GM19023 (cell line): Measurements from ENCODE around the gene SYNDIG1.
"Not testable (repeated sequence)": the region's sequence is repeated elsewhere in the genome, so short reads cannot be mapped to it uniquely, and the experiment has no call there.

Experiments
- ATAC-seq: cut with Tn5 transposase; IDR thresholded peaks from one replicate; pipeline ENCODE4 v1.9.1; 2021; ENCODE audit warnings: mild to moderate bottlenecking, moderate library complexity; ENCODE audit not compliant: unreplicated experiment

Gene SYNDIG1

DNA sequence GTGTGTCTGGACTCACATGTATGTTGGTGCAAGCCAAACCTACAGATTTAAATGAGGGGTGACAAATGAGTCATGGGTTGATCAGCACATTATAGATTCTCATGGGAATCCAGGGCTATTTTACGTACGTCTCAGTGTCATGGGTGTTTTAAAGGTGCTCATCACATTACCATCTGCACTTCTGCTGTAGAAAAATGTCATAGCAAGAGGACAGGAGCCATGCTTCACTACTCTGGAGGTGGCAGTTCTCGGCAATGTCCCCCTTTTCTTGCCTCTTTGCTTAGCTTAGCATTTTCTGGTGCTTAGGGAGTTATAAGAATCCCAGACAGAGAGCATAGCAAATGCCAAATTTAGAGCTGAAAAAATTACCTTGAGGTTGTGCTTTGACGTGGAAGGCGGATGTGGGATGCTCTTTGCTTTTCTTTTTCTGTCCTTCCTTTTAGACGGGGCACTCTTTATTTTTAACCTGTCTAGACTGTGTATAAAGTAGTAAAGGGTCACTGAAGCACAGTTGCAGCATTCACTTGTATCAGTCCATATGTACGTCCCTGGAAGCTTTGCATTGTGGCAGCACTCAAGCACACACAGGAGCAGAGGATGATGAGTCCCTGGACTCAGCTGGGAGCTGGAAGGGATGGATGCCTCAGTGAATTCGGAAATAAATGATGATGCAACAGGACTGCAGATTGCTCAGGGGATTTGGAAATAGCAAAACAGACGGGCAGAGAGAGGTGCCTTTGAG lies 139.7 kb downstream of the SYNDIG1 start:
- ATAC-seq: peak; percentile 52

GRCh38 chr20:24609757-24610156 lies 140.3 kb downstream of the SYNDIG1 start:
- no peak for ATAC-seq

DNA sequence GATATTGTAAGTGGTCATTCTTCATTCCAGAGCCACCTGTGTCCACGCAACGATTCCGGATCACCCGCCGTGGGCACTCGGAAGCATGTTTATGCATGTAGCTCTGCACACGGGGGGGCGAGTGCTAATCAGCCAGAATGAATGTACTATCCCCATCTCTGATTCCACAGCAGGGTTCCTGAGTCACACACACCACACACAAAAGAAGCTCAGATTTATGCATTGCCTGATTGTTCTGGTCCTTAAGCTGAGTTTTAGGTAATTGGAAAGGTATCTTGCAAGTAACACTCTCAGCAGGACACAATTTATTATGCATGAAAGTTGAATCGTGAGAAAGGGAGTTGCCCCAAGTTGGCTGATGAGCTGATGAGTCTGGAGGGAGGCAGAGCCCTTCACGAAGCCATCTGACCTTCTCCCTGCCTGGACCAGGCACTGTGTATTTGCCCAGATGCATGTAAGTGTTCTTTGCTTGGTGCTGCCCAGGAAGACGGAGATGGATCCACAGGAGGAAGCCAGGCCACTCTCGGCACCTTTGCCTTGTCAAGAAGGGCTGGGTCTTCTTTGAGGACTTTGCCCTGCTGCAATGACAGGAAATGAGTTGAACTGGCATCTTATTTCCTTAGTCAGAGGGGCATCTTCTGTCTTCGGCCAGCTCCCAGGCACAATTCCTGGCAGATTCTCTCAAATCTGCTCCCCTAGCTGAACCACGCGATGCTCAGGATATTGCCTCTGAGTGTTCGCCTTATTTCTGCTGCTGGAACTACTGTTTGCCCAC lies 141.1 kb downstream of the SYNDIG1 start:
- ATAC-seq: no peak

GRCh38 chr20:24611360-24612140 lies 142.1 kb downstream of the SYNDIG1 start:
- no peak for ATAC-seq

DNA sequence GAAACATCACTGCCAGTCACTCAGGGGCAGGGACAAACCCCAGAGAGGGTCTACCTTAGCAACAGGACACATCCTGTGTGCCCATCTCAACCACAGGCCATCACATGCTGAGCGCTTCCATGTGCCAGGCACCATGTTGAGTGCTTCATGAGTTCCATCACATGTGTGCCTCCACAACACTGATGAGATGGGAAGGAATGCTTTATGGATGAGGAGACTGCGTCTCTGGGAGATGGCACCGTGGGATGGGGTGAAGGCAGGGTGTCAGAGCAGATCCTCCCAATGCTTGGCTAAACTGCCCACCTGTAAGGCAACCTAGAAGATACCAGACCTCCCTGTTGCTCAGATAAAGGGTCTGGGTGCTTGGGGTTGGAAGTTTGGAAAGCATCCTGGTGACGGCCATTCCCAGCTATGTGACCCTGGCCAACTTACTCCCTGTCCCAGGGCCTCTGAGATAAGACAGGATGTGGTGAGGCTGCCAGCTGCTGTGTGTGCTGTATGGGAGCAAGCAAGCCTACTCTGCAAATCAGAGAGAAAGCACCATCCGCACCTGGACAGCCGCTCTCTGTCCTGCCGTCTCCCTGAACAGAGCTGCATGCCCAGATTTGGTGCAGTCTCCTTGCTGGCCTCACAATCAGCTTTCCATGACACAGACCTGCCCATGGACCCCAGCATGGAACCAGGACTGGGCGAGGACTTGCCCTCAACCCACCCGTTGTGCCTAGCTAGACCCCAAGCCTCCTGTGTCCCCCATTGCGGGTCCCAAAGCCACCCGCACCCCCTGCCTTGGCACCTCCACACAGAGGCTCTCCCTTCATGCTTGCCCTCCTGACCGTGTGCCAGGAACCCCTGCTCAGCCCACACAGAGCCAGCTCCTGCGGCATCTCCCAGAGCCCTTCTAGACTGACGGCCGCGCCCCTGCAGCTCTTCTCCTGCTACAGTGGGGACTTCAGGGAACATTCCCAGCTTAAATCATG lies 143.7 kb downstream of the SYNDIG1 start:
- ATAC-seq: no peak

DNA sequence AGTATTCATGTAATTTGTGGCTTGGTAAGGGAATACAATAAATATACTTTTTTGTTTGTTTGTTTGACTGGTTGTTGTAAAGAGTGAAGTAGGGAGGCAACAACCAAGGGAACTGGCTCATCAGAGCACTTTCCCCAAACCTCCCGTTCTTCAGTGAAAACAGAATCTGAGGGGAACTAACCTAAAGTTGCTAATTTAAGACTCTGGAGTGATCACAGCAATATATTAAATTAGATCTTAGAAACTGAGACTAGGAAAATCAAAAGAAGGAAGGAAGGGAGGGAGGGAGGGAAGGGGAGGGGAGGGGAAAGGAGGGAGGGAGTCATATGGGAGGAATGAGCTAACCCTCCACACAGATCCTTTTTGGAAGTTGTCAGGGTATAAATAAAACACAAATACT lies 144.9 kb downstream of the SYNDIG1 start:
- ATAC-seq: no peak

GRCh38 chr20:24615353-24615752 lies 145.9 kb downstream of the SYNDIG1 start:
- no peak for ATAC-seq

DNA sequence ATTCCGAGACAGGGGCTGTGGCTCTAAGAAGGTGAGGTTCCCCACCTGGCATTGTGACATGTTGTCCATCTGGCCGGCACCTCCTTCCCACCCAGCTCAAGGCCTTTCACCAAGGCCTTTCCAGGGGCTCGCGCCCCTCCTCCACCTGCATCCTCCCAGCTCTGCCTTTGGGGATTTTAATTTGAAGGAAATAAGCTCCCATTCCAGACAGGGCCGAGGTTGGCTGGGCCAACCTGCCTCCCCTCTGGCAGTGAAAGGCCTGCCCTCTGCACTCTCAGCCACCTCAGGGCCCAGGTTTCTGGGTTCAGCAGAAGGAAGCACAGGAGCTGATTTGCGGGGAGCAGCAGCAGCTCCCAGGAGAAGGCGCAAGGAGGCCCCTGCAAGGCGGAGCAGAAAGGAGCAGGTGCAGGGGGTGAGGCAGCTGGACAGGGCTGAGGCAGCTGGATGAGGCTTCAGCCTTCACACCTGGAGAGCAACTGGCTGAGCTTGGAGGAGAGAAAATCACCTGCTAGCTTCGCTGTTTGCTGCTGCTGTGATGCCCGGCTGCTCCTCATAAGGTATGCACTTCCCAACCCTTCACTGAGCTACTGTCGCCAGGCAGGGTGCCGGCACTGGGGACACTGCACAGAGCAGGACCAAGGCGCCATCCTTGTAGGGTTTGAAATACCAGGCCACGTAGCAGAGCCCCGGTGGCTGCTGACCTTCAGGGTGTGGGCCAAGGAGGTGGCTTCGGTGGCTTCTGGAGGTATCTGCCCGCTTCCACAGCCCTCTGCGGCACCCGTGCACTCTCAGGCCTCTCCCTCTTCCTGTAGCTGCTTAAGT lies 147.0 kb downstream of the SYNDIG1 start:
- ATAC-seq: no peak

GRCh38 chr20:24617080-24617432 lies 147.6 kb downstream of the SYNDIG1 start:
- no peak for ATAC-seq

DNA sequence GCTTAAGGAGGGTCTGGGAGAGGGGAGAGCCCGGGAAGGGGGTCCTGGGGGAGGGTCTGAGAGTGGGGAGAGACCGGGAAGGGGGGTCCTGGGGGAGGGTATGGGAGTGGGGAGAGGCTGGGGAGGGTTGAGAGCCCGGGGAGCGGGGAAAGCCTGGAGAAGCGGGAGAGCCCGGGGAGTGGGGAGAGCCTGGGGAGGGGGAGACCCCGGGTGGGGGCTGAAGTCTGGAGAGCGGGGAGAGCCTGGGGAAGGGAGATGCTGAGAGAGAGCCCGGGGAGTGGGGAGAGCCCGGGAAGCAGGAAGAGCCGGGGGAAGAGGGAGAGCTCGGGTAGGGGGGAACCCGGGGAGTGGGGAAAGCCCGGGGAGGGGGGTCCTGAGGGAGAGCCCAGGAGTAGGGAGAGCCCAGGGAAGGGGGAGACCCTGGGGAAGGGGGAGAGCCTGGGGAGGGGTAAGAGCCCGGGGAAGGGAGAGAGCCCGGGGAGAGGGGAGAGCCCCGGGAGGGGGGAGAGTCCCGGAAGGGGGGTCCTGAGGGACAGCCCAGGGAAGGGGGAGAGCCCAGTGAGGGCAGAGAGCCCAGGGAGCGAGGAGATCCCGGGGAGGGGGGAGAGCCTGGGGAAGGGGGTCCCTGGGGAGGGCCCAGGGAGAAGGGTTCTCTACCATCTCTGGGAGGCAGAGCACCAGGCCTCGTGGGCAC lies 148.5 kb downstream of the SYNDIG1 start:
- no peak for ATAC-seq

- no peak for ATAC-seq
These were observed 149.3 kb downstream of the SYNDIG1 start for GRCh38 chr20:24618739-24619138.

GRCh38 chr20:24619212-24619611 lies 149.8 kb downstream of the SYNDIG1 start:
- ATAC-seq: no peak

GRCh38 chr20:24620937-24621519 lies 151.6 kb downstream of the SYNDIG1 start:
- no peak for ATAC-seq

DNA sequence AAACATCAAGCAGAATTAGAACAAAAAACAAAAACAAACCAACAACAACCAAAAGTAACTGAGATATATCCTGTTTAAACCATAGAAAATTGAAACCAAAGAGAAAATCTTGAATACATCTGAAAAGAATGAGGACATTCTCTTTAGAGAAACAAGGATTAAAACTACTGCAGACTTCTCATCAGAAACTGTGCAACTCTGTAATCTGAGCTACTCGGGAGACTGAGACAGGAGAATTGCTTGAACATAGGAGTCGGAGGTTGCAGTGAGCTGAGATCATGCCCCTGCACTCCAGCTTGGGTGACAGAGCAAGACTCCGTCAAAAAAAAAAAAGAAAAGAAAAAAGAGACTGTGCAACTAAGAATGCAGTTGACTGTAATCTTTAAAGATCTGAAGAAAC lies 153.4 kb downstream of the SYNDIG1 start:
- no peak for ATAC-seq

DNA sequence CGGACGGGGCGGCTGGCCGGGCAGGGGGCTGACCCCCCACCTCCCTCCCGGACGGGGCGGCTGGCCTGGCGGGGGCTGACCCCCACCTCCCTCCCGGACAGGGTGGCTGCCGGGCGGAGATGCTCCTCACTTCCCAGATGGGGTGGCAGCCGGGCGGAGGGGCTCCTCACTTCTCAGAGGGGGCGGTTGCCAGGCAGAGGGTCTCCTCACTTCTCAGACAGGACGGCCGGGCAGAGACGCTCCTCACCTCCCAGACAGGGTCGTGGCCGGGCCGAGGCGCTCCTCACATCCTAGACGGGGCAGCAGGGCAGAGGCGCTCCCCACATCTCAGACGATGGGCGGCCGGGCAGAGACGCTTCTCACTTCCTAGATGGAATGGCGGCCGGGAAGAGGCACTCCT lies 156.7 kb downstream of the SYNDIG1 start:
- ATAC-seq: not testable (repeated sequence)

GRCh38 chr20:24627291-24627690 lies 157.9 kb downstream of the SYNDIG1 start:
- no peak for ATAC-seq

DNA sequence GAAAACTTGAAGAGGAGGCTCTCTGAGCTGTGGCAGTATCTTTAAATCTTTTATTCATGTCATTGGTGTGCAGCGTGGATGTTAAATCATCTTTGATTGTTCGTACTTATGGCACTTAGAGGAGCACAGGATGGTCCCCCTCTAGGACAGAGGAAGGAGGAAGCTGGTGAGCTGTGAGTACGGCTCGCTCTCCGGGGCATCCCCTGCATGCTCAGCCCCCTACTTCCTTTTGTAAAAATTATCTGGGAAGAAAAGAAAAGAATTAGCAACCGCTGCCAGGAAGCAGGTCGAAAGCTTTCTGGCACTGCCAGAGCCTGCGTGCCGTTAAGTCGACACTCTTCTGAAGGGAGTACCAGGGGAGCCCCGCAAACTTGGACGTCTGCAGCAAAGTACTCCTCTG lies 158.5 kb downstream of the SYNDIG1 start:
- ATAC-seq: no peak

GRCh38 chr20:24628985-24629384 lies 159.6 kb downstream of the SYNDIG1 start:
- no peak for ATAC-seq

GRCh38 chr20:24629668-24630067 lies 160.2 kb downstream of the SYNDIG1 start:
- ATAC-seq: no peak
